Activated CD4-positive, alpha-beta T cell treated with anti-CD3 and anti-CD28 coated beads for 48 hours (primary cell): ENCODE measurements around the gene HAX1.
A peak's percentile ranks its signal among the peaks of the same experiment; 100 is the strongest.
"Not testable (repeated sequence)": the region's sequence is repeated elsewhere in the genome, so short reads cannot be mapped to it uniquely, and the experiment has no call there.

Source experiments
- DNase-seq: peaks from one replicate; pipeline ENCODE4 v3.0.0-alpha.2; 2020

The HAX1 gene

DNA sequence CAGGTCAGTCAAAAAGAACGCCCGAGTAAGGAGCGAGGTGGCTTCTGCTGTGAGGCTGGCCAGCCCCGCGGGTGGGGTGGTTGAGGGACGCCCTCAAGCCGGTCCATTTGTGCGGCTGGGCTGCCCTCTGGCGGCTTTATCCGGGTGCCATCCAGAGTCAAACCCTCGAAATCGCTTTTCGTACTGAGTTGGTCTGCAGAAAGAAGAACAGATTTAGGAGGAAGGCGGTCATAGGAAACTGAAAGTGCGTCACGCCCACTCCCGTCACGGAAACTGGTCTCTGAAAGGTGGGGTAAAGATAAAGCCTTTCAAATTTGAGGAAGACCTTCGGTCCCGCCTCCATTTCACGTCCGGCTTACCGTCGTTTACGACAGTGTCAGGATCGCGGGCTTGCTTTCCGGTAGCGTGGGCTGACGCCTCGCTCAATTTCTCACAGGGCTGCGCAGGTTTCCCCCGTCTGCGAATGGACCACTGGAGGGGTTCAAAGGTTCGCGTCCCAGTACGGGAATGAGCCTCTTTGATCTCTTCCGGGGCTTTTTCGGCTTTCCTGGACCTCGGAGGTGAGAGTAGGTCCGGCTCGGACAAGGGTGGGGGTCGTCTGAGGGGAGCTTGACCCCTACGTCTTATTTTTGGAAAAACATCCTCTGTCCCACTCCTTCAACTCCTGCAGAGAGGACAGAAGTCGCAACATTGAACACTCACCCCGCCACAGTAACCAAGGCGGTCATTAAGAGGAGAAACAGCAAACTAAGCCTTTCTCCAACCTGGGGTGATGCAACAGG is at the start of gene HAX1:
Gene HAX1 (plus strand): TSS at position 413 of the 782 bp plus-strand sequence. CDS start 95 bp downstream, at position 508.
- peak; percentile 99 for DNase-seq

GRCh38 chr1:154222918-154223317 is 49.5 kb upstream of the HAX1 start:
- no peak for DNase-seq

DNA sequence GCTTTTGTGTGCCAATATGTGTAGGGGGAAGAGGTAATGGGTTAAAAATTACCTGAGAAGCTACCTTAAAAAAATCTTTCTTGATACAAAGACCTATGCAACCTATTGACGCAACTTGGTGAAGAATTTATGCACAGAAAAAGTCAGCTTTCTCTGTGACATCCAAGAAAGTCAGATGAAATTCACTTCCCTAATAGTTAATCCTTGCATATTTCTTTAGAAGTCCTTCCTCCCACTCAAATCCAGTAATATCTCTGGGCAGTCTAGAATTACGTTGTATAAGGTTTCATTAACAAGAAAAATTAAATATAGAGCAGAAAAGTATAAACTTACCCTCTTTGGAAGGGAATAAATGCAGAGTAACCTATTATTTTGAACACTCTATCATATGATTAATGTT is 48.8 kb upstream of the HAX1 start:
- no peak for DNase-seq

GRCh38 chr1:154225370-154225769 is 47.1 kb upstream of the HAX1 start:
- DNase-seq, result no peak

- DNase-seq, result not testable (repeated sequence)
Observed at GRCh38 chr1:154231112-154231511, 41.3 kb upstream of the HAX1 start.

- DNase-seq, result not testable (repeated sequence)
Observed at GRCh38 chr1:154233127-154233526, 39.3 kb upstream of the HAX1 start.

DNA sequence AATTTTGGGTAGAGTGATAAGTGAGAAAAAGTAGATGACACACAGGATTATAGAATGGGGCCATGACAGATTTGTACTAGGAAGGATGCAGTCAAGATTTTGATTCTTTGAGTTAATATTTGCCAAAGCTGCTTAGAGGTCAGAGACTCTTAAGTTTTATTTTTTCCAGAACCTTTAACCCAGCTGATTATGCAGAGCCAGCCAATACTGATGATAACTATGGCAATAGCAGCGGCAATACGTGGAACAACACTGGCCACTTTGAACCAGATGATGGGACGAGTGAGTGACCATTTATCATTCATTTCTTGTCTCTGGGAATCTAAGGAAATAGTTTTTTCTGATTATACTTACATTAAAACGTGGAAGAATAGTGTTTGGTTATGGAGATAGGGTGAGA is 35.6 kb upstream of the HAX1 start:
- no peak for DNase-seq

DNA sequence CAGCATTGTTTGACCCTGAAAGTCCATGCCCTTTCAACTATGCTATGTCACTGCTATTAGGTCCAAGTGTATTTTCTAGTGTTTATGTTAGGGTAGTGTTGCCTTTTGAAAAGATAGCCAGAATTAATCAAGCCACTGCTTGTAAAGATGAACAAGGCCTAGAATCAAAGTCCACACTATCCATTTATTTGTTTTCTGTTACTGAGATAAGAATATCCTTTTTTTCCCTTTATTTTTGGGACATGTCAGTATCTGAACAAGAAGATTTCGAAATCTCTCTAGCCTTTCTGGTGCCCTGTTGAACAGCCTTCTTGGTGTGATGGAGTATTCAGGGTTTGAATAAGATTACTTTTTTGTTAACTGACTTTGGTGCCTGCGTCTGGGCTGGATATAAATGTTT is 35.0 kb upstream of the HAX1 start:
- no peak for DNase-seq

DNA sequence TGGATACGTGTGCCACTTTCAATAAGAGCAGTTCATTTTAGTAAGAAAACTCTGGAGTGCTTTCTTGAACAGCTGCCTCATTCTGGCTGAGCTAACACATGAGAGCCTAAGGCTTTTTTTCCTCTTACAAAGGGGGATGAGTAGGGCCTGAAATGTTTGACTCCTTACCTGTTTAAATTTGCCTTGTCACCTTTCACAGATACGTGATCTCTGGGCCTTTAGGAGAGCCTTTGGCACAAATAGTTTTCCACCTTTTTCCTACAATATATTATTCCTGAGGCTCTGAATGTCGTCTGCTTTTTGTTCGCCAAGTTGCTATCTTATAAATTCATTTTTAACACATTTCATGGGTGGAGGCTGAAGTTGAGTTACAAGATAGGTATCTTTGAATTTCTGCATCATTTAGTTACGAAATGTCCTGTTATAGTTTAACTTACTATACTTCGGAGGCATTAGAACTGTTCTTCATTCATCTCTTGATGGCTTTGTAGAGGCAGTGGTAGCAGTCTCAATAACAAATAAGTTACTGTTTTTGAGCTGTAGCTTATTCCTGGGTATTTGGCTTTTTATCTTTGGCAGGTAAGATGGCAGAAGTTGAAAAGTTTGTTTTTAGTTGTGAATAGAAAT is 34.4 kb upstream of the HAX1 start:
- DNase-seq, result no peak

GRCh38 chr1:154239491-154239890 is 32.9 kb upstream of the HAX1 start:
- DNase-seq, result no peak

DNA sequence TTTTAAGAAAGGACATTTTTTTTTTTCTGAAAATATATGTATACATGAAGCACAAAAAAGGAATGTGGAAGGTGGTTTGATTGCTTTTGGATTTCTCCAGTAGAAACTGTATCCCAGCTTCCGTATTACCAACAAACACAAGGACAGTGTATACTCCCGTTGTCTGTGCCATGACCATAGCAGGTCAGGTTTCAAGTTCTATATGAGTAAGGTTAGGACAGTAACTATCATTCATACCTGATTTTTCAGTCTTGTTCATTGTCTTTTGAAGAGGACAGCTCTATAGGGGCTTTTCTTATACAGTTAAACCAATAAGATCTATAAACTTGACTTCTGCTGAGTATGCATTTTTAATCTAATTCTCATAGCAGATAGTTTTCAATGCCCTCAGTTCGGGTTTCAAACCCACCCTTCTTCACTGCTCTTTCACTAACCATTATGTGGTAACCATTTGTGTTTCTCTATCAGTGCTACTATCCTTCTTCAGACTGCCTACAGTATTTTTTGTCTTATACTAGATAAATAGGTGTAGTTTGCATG is 32.1 kb upstream of the HAX1 start:
- DNase-seq, result no peak

GRCh38 chr1:154241703-154242351 is 30.6 kb upstream of the HAX1 start:
- no peak for DNase-seq

GRCh38 chr1:154253671-154254070 is 18.8 kb upstream of the HAX1 start:
- no peak for DNase-seq

DNA sequence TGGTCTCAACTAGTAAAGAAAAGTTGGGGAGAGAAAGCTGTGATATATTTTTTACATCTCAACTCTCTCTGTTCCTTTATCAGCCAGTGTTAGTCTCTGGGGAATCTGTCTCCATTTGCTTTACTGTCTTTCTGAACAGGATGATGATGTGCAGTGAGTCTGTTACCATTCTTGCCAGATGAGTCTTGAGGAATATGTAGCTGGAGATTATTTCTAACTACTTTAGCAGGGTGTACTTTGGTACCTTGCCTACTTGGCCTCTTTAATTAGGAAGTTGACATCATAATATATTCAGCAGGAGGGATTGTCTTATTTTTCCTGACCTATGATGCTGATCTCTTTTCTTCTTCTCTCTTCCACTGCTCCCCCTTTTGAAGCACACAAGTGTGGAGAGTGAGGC is 15.7 kb upstream of the HAX1 start:
- DNase-seq, result no peak

- DNase-seq, result no peak
Observed at GRCh38 chr1:154258784-154259183, 13.6 kb upstream of the HAX1 start.

DNA sequence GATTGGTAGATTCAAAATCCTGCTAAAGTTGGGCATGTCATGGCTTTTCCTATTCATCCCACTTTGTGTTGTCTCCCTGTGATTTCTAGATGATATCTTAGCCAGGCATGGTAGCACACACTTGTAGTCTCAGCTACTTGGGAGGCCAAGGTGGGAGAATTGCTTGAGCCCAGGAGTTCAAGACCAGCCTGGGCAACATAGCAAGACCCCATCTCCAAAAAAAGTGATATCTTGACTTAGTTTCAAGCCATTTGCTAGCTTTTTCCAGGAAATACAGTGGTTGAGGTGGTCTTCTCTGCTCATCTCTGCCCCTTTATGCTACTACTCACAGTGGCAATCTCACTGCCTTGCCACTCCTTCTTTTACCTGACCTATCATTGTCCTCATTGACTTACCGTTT is 12.3 kb upstream of the HAX1 start:
- DNase-seq, result no peak

GRCh38 chr1:154263465-154264332 is 8.7 kb upstream of the HAX1 start:
- DNase-seq, result no peak

DNA sequence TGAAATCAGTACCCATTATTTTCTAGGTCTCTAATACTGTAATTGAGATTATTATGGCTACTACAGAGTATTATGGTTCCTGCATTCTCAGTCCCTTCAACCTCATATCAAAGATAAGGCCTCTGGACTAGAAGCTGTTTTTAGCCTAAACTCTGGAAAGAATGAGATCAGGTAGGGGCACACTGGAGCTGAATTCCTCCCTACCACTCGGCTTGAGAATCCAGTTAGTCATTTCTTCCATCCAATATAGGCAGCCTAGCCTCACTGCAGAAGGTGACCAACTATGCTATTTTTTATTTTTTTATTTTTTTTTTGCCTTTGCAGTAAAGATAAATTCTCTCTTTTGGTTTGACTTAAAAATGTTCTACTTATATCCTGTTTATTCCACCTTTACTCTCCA is 8.0 kb upstream of the HAX1 start:
- DNase-seq, result no peak

- DNase-seq, result no peak
Observed at GRCh38 chr1:154265586-154265985, 6.8 kb upstream of the HAX1 start.

- no peak for DNase-seq
Observed at GRCh38 chr1:154270833-154271232, 1.6 kb upstream of the HAX1 start.

GRCh38 chr1:154272999-154273563 is 652 bp downstream of the HAX1 start:
- DNase-seq, result no peak

DNA sequence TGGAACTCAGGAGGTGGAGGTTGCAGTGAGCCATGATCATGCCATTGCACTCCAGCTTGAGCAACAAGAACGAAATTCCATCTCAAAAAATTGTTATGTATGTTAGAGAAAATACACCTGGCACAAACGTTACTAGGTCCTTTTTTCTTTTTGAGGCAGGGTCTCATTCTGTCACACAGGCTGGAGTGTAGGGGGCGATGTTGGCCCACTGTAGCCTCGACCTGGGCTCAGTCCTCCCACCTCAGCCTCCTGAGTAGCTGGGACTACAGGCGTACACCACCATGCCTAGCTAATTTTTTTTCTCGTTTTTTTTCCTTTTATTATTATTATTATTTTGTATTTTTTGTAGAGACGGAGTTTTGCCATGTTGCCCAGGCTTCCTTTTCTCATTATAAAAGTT is 4.4 kb downstream of the HAX1 start:
- DNase-seq, result peak; percentile 56
